HEK293T (cell line): ENCODE data around the gene ITGB1.

Experiments
- BHLHE40 ChIP-seq: fragments of 450-650 bp; IDR thresholded peaks from 2 replicates; pipeline ENCODE4 v1.6.1; 2016; ENCODE audit warnings: mild to moderate bottlenecking, moderate library complexity, borderline replicate concordance
- SP1 ChIP-seq: fragments of 450-650 bp; IDR thresholded peaks from 2 replicates; pipeline ENCODE4 v1.6.1; 2017

- no peak for TF ChIP-seq BHLHE40
- TF ChIP-seq SP1: no peak
Measured at GRCh38 chr10:32922170-32922569, 35.9 kb downstream of the ITGB1 start.
